ENCODE data around the gene NEGR1.

Gene NEGR1

DNA sequence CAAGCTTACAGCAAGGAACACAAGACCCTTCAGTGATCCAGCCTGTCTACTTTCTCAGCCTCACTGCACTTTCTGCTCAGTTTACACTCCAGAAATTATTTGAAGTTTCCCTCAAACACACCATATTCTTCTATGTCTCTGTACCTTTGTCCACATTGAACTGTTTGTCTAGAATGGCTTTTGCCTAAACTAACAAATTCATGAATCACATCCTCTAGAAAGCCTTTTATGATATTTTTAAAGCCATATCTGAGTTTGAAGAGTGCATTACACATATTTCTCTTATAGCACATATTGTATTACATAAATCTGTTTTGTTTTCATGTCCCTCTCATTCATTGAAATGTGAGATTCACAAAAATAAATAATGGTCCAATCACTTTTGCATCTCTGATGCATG lies 755.5 kb downstream of the NEGR1 start:
- DNase-seq = no peak

DNA sequence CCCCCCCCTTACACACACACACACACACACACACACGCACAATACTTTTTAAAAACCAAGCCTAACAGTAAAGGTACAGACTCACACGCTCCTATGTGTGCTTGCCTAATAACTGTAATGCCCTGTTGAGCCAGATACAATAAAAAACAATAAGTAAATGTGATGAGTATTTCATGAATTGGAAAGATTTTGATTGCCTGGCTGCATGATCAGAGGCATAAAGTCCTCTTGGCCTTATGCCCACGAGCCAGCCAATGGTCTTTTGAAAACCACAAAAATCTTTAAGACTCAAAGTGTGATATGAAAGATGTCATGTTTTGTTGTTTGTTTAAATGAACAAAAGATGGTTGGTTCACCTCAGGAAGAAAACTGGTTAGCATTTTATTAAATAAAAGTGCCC lies 759.6 kb downstream of the NEGR1 start:
- DNase-seq = no peak

DNA sequence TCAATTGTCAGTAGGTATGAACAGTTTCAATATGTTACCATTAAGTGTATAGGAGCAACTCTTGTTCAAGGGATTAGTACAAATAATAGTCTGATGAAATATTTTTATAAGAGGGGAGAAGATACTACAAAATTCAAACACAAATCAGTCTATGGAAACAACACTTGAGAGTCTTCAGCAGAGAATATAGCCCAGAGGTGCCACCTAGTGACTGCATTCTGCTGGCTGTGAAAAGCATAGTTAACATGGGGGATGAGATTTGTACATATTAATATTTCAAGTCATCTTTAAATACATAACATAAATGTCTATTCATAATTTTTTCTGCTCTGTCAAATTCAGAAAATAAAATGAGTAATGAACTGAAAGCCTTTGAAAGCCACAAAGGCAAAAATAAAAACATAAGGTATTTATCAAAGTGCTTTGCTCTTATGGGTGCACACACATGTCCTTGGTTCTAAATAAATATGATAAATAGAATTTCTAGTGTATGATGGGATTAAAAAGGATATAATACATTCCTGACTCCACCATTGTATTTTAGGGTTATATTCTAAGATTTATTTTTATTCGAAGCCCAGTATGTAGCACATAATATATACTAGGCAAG lies 760.6 kb downstream of the NEGR1 start:
- DNase-seq = peak; percentile 39

DNA sequence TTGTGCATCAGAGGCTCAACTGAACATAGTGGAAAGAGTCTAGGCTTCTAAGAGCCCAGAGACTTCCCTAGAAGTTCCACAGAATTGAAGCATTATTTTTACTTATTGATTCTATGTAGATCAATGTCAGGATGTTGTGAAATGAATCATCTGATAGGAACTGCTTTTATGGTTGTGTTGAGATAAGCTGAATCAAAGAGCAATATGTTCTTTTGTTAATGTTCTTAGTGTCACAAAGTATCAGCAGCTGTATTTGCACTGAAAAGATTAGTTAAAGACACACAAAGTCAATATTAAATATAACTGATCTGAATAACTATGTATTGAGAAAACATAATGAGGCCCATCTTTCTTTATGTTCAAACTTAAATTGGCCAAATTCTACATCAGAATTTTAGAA lies 770.8 kb downstream of the NEGR1 start:
- DNase-seq = no peak

DNA sequence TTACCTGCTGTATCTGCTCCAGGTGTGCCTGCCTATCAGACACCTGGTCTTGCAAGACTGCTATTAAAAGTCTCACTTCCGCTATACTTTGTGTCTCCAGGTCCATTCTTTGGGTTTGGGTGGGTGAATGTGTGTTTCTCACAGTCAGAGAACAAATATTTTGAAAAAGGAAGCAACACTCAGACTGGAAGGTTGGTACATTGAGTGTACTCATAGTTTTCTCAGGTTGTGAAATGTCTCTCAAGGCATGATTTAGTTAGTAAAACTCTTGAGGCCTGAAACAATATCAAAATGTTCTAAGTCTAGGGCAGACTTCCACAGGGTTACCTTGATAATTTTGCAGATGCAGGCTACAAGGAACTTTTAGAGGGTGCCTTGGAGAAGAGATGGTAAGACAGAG lies 771.6 kb downstream of the NEGR1 start:
- DNase-seq = no peak

DNA sequence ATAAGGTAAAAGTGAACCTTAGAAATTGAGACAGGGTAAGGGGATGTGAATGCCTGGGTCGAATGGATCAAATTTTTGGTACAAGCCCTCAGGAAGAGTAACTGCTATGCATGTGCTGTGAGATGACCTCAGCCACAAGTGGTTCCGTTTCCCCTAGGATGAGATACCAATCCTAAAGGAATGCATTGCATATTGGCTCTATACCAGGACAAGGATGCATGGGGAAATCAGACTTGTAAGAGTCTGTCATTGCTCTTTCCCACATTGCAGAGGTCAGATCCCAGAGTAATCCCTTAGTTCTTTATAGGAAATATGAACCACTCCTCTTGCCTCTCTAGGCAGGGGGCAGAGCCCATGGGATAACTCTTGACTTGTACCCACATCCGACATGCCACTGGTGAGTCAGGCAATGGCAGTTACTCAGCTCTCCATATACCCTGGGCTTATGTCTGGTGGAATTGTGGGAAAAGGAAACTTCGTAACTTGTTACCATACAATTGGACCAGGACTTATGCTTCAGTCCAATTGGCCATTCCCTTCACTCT lies 773.2 kb downstream of the NEGR1 start:
- DNase-seq = no peak

DNA sequence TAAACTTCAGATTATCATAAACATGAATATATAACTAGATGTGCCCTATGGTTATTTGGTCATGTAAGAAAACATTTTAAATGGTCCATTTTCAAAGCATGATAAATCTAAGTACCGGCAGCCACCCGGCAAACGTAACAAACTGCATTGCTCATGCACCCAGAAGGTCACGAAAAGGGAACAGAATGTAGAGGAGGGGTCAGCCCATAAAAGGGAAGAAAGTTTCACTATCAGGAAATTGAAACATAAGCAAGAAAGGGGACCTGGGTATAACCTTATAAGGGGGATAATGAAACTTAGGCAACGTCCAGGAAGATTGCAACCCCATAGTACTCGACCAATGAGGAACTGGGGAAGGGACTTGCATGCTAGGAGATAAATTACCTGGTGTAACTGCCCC lies 780.3 kb downstream of the NEGR1 start:
- no peak for DNase-seq

DNA sequence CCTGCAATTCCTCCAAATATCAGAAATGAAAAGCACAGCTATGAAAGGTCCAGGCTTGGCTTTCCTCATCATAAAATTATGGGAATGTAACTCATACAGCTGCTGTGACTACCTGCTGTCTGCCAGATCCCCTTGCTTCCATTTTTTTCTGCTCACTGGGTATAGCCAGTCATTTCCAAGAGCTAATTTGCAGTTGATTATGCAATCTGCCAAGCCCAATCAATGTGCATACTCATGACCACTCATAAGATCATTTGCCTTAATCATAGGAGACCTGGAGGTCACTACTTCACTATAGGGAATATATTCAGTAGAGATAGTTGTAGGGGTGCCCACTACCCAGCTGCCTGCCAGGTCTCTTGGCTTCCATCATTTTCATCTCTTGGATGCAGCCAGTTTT lies 783.8 kb downstream of the NEGR1 start:
- no peak for DNase-seq

DNA sequence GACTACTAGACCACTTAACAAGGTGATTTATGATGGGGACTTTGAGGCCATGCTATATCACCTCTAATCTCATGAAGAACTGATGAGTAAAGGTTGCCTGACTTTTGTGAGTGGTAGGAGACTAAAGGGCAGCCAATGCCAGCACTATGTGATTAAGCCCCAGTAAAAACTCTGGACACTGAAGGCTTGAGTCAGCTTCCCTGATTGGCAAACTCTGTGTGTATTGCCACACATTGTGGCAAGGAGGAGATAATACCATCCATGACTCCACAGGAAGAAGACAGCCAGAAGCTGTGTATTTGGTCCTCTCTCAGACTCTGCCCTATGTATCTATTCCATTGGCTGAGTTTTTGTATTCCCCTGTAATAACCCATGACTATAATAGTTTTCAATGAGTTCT lies 788.2 kb downstream of the NEGR1 start:
- DNase-seq = no peak

DNA sequence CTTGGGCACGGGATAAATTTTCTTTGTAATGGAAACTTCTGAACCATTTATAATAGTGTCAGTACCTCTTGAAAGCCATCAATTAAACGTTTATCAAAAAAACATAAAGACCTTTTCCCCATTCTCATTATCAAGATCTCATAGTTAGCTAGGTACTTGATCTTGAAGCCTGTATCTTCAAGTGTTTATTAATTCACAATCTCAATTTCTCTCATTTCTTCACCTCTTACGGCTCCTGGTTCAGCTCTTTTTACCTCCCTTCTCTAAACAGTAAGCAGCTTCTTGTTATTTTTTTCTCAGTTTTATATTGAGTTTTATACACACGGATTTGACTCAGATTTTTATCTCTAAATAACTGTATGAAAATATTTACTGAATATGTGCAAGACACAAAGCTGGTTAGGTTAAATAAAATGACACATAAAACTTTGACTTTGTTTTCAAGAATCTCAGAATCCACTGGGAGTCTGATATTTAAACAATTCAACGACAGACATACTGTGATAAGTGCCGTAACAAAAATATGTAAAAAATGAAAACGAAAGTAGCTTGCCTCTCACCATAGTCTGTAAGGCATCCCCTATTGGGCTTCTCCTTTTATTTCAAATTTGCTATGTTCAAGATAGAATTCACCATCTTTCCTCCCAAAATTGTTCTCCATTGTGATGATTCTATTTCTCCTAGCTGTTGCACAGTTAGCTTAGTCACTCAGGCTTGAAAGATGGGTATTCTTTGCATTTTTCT lies 789.9 kb downstream of the NEGR1 start:
- no peak for DNase-seq

DNA sequence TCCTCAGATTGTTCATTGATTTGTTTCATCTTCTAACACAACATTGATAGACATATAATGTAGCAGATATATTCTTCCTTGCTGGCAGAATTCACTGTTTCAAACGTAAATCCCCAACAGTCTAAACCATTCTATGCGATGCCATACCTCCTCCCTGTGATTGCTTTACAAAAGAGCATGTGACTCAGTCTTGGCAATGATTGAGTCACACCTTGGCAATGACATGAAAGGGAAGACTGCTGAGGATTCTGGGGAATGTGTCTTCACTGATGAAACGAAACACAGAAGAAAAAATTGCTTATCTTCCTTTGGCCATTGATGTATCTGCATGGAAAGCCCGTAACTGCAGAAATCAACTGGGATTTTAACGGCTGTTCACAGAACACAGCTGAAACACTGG lies 791.9 kb downstream of the NEGR1 start:
- DNase-seq = no peak

DNA sequence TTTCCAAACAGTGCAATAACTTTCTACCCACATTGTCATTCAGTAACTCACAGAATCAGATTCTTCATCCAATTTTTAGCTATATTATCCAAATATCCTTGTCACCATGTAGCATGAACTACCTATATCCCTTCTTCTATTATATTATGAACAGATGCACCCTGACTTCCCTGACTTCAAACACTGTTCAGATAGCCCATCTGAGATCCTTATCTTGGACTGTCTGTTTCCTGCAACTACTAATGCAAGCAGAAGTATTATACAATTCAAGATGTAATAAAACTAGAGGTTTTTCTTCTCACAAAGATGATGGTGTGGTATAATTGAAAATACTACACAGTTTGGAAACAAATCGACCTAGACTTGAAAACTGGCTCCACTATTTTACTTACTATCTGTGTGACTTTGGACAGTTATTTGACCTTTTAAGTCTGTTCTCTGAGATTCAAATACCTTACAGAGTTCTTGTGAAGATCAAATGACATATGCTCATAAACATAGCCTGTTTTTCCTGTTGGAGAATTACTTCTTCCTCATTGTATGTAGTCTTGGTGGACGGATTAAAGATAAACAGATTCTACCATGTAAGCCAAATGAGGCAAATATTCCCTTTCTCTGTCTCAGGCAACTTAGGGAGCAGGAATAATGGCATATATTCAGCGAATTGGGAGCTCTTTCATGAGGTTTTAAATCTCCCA lies 793.6 kb downstream of the NEGR1 start:
- DNase-seq = no peak

DNA sequence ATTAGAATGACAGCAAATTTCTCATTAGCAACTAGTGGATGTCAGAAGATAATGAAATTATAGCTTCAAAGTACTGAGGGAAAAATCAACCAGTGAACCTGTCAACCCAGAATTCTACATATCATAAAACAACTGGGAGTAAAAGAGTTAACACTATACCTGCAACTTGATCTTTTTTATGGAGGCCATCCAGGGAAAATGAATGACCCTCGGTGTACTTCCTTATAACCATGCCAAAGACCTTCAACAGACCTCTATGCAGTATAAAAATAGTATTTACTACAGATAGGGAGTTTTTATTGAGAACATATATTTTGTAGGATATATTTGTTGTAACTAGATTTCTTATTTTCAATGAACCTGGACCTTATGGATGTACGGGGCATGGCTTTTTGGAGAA lies 809.0 kb downstream of the NEGR1 start:
- peak; percentile 2 for DNase-seq

DNA sequence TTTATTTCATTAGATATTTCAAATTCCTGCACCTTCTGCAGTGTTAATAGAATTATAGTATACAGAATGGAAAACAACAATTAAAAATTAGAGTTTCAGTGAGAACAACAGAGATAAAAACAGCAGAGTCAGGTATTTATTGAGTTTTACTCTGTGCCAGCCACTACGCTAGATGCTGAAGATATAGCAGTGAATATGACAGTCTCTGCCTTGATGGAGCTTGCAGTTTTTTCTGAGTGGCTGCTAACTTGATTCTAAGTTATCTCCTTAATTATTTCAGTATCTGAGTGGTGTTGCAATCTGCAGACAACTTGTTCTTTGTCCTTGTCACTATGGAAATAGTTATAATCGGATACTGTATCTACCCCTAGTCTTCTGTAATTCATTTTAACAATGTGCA lies 817.2 kb downstream of the NEGR1 start:
- no peak for DNase-seq

DNA sequence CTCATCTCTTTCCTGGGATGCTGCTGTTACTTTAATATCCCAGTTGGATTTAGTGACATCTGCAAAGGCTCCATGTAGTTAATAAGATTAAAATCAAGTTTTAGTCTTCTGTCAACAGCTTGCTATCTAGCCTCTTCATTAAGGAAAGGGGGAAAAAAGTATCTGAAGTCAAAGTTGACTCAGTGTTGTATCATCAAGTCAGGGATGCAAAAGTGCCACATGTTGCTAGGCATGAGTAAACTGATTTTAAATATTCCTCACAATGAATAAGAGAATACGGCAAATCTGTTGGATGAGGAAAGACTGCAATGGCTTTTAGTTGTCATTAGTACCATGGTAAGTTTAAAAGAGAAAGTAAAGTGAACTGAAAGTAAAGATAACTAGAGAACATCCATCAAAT lies 818.3 kb downstream of the NEGR1 start:
- DNase-seq = no peak

DNA sequence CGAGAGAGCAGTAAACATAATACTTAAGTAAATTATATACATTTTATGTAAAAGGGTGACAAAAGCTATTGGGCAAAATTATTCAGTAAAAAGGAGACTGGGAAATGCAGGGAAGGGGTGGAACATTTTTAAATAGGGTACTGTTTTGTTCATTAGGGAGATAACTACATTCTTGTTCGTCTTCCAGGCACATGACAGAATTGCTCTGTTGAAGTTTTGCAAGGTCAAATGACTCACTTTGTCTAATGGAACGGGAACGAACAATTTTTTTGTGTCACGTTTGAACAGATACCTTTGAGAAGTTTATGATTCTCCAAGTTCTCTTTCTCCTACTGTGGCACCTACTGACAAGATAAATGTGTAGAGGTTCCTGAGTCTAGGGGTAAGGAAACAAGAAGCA lies 819.2 kb downstream of the NEGR1 start:
- DNase-seq = no peak

DNA sequence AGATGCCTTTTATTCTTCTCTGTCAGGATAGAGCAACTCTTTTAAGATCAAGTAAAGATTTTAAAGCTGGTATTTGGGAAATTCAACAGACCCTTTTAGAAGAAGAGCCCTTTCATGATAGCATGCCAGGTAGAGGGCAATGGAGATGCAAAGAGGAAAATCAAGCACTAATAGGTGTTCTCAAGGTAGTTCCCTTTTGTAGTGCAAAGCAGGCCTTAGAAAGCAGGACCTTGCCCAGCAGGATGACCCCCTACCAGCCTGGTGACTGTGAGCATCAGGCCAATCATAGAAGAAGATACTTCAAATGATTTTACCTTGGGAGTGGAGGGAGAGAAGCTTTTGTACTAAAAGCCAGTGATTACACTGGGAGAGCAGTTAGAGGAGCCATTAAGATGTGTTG lies 820.1 kb downstream of the NEGR1 start:
- no peak for DNase-seq

DNA sequence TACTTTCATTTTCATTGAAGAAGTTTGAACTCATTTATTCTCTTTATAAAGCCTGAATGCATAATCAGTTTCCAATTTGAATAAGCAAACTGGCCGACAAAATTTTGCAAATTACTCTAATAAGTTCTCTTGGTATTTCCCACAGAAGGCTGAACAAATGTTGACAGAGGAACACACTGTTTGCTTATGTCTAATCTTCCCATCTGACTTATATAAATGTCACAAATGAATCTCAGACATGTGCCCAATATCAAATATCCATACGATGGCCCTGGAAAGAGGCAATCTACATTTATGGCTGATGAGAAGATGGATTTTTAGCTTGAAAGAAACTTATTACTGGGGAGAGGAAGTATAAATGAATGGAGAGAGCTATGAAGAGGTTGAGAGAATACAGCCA lies 820.9 kb downstream of the NEGR1 start:
- no peak for DNase-seq

DNA sequence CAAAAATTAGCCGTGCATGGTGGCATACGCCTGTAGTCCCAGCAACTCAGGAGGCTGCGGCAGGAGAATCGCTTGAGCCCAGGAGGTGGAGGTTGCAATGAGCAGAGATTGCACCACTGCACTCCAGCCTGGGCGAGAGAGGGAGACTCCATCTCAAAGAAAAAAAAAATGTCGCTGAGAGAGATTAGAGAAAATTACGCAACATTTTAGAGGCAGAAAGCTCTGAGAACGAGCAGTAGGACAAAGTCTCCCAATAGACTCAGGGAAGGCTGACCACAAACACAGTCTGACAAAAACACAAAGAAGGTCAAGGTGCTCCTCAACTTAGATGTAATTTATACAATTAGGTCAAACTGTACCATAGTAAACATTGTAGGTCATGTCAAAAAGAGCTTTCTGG lies 833.9 kb downstream of the NEGR1 start:
- DNase-seq = no peak

DNA sequence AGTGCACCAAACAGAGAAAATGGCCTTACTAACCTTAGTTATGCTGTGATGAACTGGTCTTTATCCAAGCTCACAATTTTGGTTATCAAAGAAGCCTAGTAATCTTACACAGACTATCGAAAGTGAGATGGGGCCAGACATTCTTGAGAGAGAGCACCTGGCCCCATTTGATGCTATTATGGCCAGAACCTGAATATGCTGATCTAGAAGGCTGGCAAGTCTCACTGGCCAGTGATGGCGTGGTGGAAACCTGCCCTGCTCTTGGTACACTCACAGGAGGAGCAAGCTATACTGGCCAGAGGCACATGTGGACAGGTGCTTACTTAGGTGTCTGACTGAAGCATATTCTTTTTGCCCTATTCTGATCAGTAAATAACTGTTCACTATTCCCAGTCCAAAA lies 843.7 kb downstream of the NEGR1 start:
- DNase-seq = no peak

DNA sequence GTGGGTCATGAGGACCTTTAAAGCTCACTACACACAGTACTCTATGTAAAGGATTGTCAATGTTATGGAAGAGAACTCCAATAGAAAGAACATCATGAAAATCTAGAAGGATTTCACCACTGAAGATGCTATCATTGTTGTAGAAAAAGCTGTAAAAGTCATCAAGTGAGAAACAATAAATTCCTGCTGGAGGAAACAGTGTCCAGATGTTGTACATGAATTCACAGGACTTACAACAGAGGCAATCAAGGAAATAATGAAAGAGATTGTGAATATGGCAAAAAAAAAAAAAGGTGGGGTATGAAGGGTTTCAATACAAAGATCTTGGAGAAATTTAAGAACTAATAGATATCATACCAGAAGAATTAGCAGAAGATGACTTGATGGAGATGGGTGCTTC lies 846.4 kb downstream of the NEGR1 start:
- DNase-seq = no peak

DNA sequence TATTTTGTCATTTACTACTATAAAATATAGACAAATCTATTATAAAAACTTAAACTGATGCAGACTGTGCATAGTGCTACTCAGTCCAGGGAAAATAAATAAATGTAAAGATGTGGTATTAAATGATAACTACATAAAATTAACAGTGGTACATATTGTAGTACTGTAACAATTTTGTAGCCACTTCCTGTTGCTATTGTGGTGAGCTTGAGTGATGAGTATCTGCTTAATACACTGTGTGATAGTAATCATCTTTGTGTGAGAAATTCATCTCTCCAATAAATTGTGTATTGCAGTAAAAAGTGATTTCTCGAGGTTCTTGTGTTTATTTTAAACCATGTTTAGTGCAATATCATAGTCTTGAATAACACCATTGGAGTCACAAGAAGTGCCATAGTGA lies 848.1 kb downstream of the NEGR1 start:
- DNase-seq = no peak

DNA sequence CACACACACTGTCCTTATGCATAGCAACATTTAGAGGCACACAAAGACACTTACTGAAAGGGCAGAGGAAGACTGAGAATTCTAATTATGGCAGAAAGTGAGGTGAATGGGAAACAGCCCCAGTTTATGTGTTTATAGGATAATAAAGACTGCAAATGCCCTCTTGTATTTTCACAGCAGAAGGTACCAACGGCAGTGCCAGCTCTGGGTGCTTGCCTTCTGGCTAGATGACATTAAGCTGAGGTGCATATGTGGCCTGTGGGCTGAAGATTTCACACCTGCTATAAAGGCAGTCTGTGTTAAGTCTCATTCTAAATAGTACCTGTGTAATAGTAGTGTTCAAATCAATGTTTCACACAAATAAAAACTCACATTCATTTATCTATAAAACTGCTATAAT lies 854.3 kb downstream of the NEGR1 start:
- DNase-seq = peak; percentile 84

DNA sequence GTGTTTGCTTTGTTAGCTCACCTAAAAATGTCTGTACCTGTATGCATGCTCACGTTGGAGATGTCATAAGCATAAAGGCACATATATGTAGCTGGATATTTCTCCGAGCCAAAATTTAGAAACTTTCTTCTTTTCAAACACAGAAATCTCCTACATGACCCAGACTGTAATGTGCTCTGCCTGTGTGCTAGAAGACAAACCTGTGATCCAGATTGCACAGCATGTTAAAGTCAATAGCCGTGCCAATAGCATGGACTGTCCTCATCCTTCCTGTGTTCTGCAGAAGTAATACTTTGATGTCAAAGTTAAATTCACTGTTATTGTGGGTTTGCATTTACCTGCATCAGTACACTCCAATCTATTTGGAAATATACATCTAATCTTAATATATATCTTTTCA lies 855.3 kb downstream of the NEGR1 start:
- DNase-seq = no peak
